GM12864 (cell line): ENCODE results near the gene SRCAP.

Experiments used
- DNase-seq: peaks from one replicate; pipeline ENCODE4 v3.0.0-alpha.2; 2011; ENCODE audit warnings: low read depth
- H3K4me3 ChIP-seq: 2 replicates; pipeline ENCODE4 v1.5.1; 2011; ENCODE audit warnings: mild to moderate bottlenecking, low read depth, low read length, control low read depth
- CTCF ChIP-seq: IDR thresholded peaks from 2 replicates; pipeline ENCODE4 v1.5.1; 2011; ENCODE audit warnings: low read depth, mild to moderate bottlenecking, moderate library complexity, low read length, control low read depth, inconsistent platforms; ENCODE audit errors: missing control alignments

Gene SRCAP

GRCh38 chr16:30669903-30670824 is 28.8 kb upstream of the SRCAP start:
- no peak overlapping the region for H3K4me3 ChIP-seq
- no peak for TF ChIP-seq CTCF
- DNase-seq = no peak

DNA sequence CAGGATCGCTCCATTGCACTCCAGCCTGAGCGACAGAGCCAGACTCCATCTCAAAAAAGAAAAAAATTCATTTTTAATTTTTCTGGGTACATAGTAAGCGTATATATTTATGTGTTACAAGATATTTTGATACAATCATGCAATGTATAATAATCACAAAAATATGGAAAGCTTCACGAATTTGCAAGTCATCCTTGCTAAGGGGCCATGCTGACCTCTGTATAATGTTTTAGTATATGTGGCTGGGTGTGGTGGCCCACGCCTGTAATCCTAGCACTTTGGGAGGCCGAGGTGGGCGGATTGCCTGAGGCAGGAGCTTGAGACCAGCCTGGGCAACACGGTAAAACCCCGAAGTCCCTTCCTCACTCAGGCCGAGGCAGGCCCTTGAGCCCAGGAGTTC is 23.8 kb upstream of the SRCAP start:
- TF ChIP-seq CTCF = no peak
- H3K4me3 ChIP-seq = no peak overlapping the region
- no peak for DNase-seq

- DNase-seq = no peak
- no peak for TF ChIP-seq CTCF
- no peak overlapping the region for H3K4me3 ChIP-seq
Measured at GRCh38 chr16:30677931-30678585, 20.9 kb upstream of the SRCAP start.

GRCh38 chr16:30678586-30678970 is 20.4 kb upstream of the SRCAP start:
- DNase-seq = no peak
- no peak for TF ChIP-seq CTCF
- no peak overlapping the region for H3K4me3 ChIP-seq

DNA sequence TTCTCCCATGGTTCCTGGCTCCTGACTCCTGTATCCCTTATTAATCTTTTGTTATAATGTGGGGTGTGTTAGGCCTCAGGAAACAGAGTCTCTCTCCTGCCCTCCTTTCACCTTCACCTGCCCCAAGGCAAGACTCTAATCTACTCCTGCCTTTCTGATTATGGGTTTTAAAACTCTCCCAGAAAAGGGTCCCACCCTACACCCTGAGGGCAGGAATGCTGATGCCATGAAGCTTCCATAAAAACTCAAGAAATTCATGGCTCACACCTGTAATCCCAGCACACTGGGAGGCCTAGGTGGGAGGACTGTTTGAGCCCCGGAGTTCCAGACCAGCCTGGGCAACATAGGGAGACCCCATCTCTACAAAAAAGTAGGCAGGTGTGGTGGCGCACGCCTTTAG is 18.6 kb upstream of the SRCAP start:
- no peak for TF ChIP-seq CTCF
- H3K4me3 ChIP-seq = no peak overlapping the region
- DNase-seq = no peak

DNA sequence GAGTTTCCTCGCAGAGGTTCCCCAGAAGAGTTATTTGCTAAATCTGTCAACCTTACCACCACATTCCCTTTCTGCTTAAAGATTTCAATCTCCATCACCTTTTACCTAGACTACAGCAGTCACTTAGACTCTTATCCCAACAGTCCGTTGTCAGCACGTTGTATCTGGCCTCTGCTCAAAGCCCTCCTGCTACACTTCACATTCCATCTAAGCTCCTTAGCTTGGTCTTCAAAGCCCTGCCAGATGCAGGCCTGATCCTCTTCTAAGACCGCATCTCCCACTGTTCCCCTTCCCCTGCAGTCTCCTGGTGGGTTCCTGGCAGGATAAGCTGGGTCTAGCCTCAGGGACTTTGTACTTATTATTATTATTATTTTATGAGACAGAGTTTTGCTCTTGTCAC is 10.3 kb upstream of the SRCAP start:
- DNase-seq = no peak
- no peak overlapping the region for H3K4me3 ChIP-seq
- TF ChIP-seq CTCF = no peak
